ENCODE measurements around the gene S100A16.
"Not testable (repeated sequence)": the region's sequence is repeated elsewhere in the genome, so short reads cannot be mapped to it uniquely, and the experiment has no call there.

The S100A16 gene

DNA sequence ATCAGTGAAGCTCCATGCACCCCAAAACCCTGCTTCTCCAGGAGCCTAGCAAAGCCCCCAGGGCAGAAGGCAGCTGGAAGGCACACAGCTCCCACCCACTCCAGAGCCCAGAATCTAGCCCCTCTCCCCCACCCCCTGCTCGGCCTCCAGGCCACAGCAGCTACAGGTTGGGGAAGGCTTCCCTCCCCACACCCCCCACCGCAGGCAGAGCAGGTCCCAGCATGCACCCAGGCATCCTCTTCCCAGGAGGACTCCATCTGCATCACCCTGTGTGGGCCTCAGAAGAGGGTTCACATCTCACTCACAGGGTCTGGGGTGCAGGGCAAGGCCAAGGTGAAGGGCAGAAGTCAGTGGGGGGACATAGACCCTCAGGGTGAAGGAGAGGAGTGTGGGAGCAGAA is 2.5 kb upstream of the S100A16 start:
- DNase-seq (ENCODE audit: low spot score): no peak

DNA sequence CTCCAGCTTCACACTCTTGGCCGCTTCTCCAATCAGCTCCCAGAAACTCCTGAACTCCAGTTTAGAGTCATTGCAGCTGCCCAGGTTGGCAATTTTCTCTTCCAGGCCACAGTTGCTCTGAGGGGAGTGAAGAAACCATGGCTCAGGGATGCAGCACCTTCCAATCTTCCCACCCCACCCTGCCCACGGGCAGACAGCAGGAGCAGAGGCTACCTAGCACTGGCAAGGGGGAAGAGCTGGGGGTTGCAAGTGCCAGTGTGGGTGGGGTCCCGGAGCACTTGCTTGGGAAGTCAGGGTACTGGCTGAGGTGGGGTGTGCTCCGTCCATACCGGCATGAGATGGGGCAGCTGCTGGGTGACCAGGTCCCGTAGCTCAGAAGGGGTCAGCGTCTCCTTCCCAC is 2.0 kb upstream of the S100A16 start:
- no peak for DNase-seq (ENCODE audit: low spot score)

DNA sequence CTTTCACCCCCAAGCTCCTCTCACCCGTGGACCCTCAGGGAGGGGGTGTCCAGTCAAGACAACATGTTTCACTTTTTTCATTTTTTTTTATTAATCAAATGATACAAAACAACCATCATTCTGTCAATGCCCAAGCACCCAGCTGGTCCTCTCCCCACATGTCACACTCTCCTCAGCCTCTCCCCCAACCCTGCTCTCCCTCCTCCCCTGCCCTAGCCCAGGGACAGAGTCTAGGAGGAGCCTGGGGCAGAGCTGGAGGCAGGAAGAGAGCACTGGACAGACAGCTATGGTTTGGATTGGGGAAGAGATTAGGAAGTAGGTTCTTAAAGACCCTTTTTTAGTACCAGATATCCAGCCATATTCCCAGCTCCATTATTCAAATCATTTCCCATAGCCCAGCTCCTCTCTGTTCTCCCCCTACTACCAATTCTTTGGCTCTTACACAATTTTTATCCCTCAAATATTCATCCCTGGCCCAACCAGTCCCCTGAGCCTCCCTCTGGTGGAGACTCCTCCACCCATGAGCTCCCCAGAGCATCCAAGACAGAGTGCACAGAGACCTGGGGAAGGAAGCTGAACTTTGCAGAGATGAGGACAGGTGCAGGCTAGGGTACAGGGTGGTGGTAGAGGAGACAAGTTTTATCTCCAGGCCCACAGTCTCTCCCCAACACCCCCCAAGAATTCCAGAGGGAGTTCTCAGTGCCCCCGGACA is 1.4 kb upstream of the S100A16 start:
- DNase-seq (ENCODE audit: low spot score): no peak

DNA sequence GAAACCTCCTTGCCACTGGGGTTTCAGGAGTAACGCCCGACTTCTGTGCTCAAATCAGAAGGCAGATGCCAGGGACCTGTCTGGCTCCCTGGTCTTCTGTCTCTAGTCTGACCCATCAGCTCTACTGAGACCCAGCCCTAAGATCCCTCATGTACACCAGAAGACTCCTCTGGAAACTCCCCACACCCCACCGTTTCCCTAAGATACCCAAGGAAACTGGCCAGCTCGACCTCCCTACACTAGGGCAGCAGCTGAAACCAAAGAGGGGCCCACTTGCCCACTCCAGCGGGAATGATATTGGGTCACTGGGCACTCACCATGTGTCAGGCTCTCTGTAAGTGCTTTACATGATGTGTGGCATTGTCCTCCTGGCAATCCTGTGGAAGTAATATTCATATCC is 469 bp upstream of the S100A16 start:
- no peak for DNase-seq (ENCODE audit: low spot score)

DNA sequence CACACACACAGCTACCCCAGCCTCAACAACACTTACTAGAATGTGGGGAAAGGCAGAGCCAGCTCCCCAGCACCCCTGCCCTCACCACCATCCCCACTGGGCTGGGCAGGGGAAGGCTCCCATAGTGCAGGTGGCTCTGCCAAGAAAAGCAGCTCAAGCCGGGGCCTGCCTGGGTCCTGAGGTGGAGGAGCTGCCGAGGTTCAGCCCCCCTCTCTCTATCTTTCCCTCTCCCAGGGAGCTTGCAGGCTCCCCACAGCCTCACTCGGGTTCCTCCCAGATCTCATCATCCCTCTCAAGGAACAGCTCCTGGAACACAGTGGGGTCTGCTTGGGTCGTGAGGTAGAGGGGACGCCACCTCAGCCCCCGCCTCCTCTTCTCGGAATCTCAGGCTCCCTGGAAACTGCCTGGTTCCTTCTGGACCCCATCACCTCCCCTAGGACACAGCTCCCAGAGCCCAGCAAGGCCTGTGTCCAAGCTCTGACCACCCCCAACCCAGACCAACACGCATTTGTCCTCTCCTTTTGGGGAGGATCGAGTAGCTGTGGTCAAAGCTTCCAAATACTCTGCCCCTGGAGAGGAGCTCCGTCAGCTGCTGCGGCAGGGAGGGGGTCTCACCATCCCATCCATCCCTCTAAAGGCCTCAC is 704 bp downstream of the S100A16 start:
- no peak for DNase-seq (ENCODE audit: low spot score)

DNA sequence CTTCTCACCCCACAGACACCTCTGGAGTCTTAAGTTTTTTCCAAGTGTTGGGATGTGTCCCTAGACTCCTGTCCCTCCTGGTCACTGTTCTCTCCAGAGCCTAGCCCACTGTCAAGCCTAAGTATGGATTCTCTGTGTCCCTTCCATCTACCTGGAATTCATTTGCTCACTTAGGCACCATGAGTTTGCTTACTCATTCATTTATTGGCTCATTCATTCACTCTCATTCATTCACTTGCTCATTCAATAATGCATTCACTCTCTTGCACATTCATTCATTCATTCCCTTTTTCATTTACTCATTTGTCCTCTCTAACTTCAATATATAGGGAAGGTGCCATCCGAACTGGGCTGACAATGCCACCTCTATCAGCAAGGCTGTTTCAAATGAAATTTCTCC is 1.6 kb downstream of the S100A16 start:
- DNase-seq (ENCODE audit: low spot score): no peak

DNA sequence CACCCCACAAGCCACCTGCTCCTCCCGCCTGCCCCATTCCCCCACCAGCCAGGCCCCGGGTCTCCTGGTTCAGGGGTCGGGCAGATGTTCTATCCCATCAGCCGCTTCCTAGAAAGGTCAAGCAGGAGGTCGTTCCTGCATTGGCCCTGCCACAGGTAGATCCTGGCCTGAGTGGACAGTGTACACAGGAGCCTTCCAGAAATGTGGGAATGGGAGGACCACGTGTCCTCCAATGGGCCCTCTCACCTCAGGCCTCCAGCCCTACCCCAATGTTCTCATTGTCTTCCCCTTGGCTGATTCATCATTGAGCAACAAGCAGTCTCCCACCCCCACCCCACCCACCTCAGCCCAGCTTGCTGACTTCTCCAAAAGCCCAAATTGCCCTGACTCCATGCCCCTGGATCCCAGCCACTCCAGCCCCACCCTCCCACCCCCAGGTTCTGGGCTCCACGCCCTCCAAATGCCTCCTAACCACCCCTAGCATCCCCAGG is 2.1 kb downstream of the S100A16 start:
- DNase-seq (ENCODE audit: low spot score): no peak

DNA sequence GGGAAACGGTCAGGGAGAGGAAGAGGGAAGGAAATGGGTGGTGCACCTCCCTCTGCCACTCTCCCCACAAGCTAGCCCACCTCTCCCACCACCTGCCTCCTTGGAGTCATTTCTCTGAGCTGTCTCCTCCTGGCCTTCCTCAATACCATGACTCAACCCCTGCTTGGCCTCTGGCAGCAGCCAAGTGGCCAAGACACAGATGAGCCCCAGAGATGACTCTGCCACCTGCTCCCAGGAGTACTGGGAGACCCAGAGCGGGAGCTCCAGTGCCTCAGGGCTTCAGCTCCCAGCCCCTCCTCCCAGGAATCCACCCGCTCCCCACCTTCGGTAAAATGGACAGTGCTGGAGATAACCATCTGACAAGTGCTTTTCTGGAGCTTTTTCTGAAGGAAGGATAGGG is 2.6 kb downstream of the S100A16 start:
- DNase-seq (ENCODE audit: low spot score): no peak

DNA sequence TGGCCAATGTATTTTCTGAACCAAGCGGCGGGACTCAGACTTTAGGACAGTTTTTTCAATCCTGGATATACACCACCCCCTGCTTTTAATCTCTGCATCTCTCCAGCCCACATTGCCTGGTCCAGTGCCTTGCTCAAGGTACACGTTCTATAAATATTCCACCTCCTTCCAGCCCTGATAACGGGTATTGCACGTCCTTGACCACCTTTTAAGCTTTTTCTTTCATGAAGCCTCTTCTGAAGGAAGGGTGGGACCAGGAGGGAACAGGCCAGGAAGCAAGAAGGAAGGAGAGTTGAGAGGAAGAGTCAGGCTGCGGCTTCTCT is 3.4 kb downstream of the S100A16 start:
- DNase-seq (ENCODE audit: low spot score): no peak

DNA sequence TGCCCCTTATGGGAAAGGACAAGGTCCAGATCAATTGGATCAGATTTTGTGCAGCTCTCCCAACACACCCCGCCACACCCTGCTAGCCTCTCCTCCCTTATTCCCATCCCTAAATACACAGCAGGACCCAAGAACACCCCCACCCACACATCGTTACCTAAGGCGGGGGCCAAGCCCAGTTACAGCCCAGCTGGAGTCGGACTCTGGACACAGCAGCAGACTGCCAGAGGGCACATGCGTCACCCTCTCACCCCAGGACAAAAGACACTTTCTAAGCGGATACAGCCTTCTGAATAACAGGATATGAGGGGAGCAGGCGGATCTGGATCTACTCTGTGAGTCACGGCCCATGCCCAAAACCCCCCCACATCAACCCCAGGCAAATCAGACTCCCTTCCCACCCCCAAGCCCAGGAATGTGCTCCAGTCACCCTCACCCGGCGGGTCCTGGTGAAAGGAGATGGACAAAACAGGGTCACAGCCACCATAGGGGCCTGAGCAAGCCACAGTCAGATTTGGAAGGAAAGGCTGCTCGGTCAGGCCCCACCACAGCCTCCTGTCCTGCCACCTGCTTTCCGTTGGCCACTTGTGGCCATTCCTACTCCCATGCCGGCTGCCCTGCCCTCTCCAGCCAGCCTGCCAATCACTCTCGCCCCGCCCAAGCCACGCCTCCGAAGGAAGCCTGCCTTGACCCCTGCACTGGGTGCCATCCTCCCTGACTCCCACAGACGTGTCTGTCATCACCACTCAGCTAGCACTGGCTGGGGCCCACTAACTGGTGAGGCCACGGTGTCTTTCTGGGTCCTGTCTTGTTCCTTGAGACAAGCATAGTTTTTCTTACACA is 4.0 kb downstream of the S100A16 start:
- DNase-seq (ENCODE audit: low spot score): peak; percentile 94

DNA sequence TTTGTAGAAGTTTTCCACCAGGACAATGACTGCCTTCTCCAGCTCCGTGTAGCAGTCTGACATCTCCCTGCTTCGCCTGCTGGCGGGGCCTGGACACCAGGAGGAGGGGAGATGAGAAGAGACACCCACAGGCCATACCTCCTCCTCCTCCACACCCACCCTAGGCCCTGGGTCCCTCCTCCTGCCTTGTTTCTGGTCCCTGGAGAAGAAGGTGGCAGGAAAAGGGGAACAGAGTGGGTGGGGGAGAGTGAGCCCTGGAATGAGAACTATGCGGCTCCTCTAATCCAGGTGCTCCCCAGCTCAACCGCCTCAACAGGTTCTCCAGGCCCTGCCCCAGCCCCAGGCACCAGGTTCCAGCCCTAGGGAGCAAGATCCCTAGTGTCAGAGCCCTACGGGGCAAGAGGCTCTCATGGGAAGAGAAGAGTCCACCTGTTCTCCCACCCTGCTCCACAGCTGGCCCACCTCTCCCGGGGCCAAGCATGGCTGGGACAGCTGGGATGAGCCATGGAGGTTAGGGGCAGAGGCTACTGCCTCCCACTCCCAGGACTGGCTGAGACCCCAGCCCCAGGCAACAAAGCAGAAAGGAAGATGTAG is 4.8 kb downstream of the S100A16 start:
- no peak for DNase-seq (ENCODE audit: low spot score)

DNA sequence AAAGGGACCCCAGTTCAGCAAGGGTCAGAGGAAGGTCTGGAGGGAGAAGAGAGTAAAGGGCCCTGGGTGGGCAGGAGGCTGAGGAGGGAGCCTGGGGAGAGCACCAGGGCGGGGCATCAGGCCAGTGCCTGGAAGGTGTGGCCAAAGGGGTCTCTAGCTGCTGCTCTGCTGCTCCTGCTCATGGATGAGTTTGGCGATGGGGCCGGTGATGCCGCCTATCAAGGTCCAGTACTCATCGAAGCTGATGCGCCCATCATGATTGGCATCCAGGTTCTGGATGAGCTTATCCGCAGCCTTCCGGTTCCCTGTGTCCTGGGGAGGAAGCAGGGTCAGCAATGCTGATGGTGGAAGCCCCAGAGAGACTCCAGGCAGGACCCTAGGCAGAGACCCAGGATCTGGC is 5.6 kb downstream of the S100A16 start:
- no peak for DNase-seq (ENCODE audit: low spot score)

DNA sequence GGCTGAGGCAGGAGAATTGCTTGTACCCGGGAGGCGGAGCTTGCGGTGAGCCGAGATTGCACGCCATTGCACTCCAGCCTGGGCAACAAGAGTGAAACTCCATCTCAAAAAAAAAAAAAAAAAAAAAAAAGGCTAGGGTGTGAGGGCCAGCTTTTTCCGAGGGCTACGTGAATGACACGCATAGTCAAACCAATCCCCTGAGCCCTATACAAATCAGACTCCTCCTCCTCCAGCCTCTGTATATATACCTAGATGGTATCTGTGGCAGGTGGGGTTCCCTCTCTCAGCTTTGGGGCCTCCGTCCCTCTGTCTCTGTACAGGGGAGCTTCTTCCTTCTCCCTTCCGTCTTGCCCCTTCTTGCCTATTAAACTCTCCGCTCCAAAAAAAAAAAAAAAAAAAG is 6.7 kb downstream of the S100A16 start:
- no peak for DNase-seq (ENCODE audit: low spot score)

DNA sequence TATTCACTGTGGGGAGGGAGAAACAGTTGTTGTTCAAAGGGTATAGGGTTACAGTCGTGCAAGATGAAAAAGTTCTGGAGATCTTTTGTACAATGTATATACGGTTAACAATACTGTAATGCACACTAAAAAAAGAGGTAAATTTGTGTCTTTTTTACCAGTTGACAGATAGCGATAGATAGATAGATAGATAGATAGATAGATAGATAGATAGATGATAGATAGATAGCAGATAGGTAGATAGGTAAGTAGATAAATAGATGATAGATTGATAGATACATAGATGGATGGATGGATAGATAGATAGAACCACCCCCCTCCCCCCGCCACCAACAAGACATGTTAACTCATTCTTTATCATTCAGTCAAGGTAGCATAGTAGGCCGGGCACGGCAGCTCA is 10.2 kb downstream of the S100A16 start:
- no peak for DNase-seq (ENCODE audit: low spot score)

DNA sequence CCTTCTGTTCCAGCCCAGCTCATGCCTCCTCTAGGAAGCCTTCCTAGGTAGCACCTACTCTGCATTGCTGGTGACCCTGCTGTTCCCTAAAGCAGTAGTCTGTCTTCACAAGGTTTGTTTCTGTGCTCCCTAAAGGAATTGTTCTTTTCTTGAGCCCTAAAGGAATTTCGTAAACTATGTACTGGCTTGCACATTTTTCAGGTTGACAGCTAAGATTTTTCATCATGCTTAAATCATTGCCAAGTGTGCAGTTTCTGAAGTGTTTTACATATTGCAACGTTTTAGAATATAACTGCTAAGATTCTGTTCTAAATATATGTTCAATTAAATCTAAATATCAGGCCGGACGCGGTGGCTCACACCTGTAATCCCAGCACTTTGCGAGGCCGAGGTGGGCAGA is 13.1 kb downstream of the S100A16 start:
- DNase-seq (ENCODE audit: low spot score): no peak

DNA sequence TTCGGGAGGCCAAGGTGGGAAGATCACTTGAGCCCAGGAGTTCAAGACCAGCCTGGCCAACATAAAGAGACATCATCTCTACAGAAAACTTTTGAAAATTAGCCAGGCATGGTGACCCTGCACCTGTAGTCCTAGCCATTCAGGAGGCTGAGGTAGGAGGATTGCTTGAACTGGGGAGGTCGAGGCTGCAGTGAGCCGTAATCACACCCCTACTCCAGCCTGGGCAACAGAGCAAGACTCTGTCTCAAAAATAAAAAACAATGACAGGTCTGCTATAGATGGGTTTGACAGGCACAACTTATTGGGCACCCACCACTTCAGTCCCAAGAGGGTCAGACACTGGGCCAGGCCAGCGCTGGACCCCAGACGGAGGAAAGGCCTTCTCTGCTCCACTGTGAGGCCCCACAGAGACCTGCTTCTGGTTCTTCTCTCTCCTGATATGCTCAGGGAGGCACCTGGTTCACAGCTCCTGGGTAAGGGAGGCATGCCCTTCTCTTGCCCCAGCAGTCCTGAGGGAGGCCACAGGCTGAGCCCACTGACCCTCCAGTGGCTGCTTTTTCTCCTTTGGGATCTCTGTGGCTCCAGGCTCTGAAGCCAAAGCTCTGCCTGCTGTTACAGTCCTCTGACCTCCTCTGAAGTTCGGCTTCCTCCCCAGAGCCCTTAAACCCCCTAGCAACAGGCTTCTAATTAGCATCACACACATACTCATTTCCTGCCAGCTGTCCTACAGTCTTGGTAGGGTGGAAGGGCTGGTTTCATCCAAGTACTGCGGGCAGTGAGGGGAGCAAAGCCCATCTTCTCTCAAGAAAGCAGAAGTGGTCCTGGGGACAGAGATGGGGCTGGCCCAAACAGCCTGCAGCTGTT is 14.4 kb downstream of the S100A16 start:
- DNase-seq (ENCODE audit: low spot score): peak; percentile 53

DNA sequence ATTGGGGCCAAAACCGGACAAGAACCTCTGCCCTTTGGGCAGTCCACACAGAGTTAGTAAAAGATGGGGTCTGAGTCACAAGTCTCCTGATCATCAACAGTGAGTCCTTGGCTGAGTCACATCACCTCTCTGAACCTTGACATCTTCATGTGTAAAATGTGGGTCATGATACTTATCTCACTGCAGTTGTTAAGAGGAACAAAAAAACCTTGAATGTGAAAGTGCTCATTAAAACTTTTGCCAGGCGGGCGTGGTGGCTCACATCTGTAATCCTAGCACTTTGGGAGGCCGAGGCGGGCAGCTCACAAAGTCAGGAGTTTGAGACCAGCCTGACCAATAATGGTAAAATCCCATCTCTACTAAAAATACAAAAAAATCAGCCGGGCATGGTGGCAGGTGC is 15.7 kb downstream of the S100A16 start:
- DNase-seq (ENCODE audit: low spot score): peak; percentile 25

DNA sequence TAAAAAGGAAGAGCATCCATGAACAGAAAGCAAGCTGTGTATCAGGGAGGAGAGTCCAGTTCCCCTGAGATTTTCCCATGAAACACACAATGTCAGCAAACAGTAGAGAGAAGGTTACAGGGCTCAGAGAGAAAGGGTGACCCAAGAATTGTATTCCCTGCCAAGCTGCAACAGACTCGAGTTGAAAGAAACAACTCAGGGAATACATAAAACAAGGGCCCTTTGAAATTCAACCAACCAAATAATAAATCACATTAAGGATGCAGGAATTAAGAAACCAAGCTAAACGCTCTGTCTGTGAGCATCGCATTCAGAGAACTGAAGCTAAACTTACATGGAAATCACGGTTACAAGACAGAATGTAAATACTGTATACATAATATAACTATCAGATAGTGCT is 20.2 kb downstream of the S100A16 start:
- DNase-seq (ENCODE audit: low spot score): no peak

DNA sequence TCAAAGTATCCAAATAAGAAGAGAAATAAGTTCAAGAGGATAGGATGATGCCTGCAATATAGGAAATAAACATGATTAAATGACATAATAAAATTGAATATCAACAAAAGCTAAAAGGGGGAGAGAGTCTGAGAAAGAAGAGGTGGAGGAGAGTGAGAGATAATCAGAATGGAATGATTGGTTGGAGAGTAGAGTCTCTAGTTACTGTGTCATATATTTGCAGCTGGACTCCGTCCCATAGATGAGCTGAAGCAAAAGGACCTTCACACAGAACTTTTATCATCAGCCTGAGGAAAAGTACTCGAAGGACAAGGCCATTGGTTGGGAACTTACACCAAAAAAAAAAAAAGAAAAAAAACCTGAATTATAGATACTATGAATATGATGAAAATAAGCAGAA is 24.5 kb downstream of the S100A16 start:
- no peak for DNase-seq (ENCODE audit: low spot score)

DNA sequence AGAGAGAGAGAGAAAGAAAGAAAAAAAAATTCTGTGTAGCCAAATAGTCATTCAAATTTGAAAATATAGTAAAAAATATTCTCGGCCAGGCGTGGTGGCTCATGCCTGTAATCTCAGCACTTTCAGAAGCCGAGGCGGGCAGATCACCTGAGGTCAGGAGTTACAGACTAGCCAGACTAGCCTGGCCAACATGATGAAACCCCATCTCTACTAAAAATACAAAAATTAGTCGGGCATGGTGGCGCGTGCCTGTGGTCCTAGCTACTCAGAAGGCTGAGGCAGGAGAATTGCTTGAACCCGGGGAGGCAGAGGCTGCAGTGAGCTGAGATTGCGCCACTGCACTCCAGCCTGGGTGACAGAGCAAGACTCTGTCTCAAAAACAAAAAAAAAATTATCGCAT is 24.9 kb downstream of the S100A16 start:
- DNase-seq (ENCODE audit: low spot score): not testable (repeated sequence)

DNA sequence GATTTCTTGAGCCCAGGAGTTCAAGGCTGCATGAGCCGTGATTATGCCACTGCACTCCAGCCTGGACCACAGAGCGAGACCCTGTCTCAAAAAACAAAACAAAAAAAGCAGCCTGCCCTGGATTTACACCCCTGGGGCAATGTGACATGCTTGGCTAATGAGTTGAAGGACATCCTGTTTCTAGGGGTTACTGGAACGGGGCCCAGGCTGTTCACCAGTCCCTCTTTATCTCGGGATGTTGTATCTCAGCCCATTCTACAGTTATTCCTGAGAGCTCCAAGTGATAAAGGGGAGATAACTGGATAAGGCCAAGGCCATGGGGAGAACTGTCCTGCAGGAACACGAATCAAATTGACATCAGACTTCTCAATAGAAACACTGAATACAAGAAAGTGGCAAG is 25.6 kb downstream of the S100A16 start:
- no peak for DNase-seq (ENCODE audit: low spot score)

DNA sequence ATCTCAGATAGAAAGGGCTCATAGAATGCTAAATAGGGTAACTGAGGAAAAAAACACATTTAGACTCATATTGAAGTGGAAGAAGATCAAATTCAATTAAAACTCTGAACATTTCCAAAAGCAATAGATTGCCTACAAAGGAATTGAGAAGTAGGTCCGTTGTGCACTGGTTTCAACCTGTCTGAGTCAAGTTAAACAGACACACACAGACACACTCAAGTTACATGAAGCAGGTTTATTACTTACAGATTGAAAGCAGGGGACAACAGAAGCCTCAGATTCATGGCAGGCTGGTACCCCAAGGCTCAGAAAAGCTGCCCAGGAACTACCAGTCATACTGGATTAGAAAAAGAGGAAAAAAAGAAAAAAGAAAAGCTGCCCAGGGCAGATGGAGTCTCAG is 26.6 kb downstream of the S100A16 start:
- DNase-seq (ENCODE audit: low spot score): no peak

Data from hepatic stellate cell (primary cell).